ENCODE data around the gene PWWP2B.

GRCh38 chr10:132385721-132386418, 11.1 kb upstream of the PWWP2B start:
- TF ChIP-seq POLR2A (IDR thresholded peaks at IDR 0.05; ENCODE audit: low read depth, low read length) (no peak), SPI1 (IDR thresholded peaks at IDR 0.05; ENCODE audit: low read depth, low read length) (no peak), PAX5 (IDR thresholded peaks at IDR 0.05; ENCODE audit: insufficient read depth, low read length, severe bottlenecking) (no peak)

All from GM12891 (cell line).